ENCODE data around the gene CTU2.

The CTU2 gene

GRCh38 chr16:88685156-88686061 lies 20.9 kb upstream of the CTU2 start:
- Histone ChIP-seq H3K27ac (ENCODE audit: low read depth, low read length) (no peak overlapping the region), H3K4me3 (ENCODE audit: low read length) (peak overlapping the region; percentile 78), H3F3A (ENCODE audit: control insufficient read depth, insufficient read depth) (peaks cover 16% of the 10 kb centered on the region), H3K36me3 (ENCODE audit: control insufficient read depth, low read length) (peaks cover 5% of the 10 kb centered on the region), H3K4me1 (ENCODE audit: control insufficient read depth, low read length) (peaks cover 57% of the 10 kb centered on the region), H3K9me3 (ENCODE audit: control insufficient read depth, insufficient read depth, low read length) (no peaks in the 10 kb centered on the region), H3K27me3 (ENCODE audit: control insufficient read depth, low read length) (peaks cover 8% of the 10 kb centered on the region), H3K9me2 (replicated peaks; ENCODE audit: control insufficient read depth, low read length) (no peaks in the 10 kb centered on the region), H4K20me1 (ENCODE audit: control insufficient read depth, insufficient read depth, low read depth, low read length) (no peaks in the 10 kb centered on the region), H3K4me2 (ENCODE audit: low read length) (peak overlapping the region; percentile 95), H3K79me2 (ENCODE audit: control insufficient read depth, low read length) (no peaks in the 10 kb centered on the region)
- TF ChIP-seq EZH2phosphoT487 (IDR thresholded peaks at IDR 0.05; ENCODE audit: borderline replicate concordance, low read length) (no peak), CTCF (IDR thresholded peaks at IDR 0.05; ENCODE audit: low read depth, low read length, poor library complexity, severe bottlenecking) (peak; percentile 98)

- H3K4me2 ChIP-seq (ENCODE audit: low read length), result peak overlapping the region; percentile 95
- H3K27me3 ChIP-seq (ENCODE audit: control insufficient read depth, low read length), result peaks cover 8% of the 10 kb centered on the region
- no peaks in the 10 kb centered on the region for H4K20me1 ChIP-seq (ENCODE audit: control insufficient read depth, insufficient read depth, low read depth, low read length)
- TF ChIP-seq CTCF (IDR thresholded peaks at IDR 0.05; ENCODE audit: low read depth, low read length, poor library complexity, severe bottlenecking) (no peak), EZH2phosphoT487 (IDR thresholded peaks at IDR 0.05; ENCODE audit: borderline replicate concordance, low read length) (no peak)
- peaks cover 51% of the 10 kb centered on the region for H3K4me1 ChIP-seq (ENCODE audit: control insufficient read depth, low read length)
- no peaks in the 10 kb centered on the region for H3K9me2 ChIP-seq (replicated peaks; ENCODE audit: control insufficient read depth, low read length)
- H3K27ac ChIP-seq (ENCODE audit: low read depth, low read length), result no peak overlapping the region
- no peaks in the 10 kb centered on the region for H3K79me2 ChIP-seq (ENCODE audit: control insufficient read depth, low read length)
- peak overlapping the region; percentile 78 for H3K4me3 ChIP-seq (ENCODE audit: low read length)
- no peaks in the 10 kb centered on the region for H3K9me3 ChIP-seq (ENCODE audit: control insufficient read depth, insufficient read depth, low read length)
- H3K36me3 ChIP-seq (ENCODE audit: control insufficient read depth, low read length), result no peaks in the 10 kb centered on the region
- peaks cover 11% of the 10 kb centered on the region; the same call in 1 of the 2 replicates for H3F3A ChIP-seq (ENCODE audit: control insufficient read depth, insufficient read depth)
Measured at GRCh38 chr16:88686062-88686438, 20.3 kb upstream of the CTU2 start.

GRCh38 chr16:88686439-88687253 lies 19.7 kb upstream of the CTU2 start, which contains the start of gene SNAI3:
TSS of gene SNAI3 (minus strand) at chr16:88686507. CDS start at chr16:88686406, 101 bp downstream.
- H3K4me1 ChIP-seq (ENCODE audit: control insufficient read depth, low read length), result peaks cover 46% of the 10 kb centered on the region
- peak within 1 kb of the TSS; percentile 78 for H3K4me3 ChIP-seq (ENCODE audit: low read length)
- no peaks in the 10 kb centered on the region for H3K36me3 ChIP-seq (ENCODE audit: control insufficient read depth, low read length)
- H3K9me3 ChIP-seq (ENCODE audit: control insufficient read depth, insufficient read depth, low read length), result no peaks in the 10 kb centered on the region
- H3F3A ChIP-seq (ENCODE audit: control insufficient read depth, insufficient read depth), result peaks cover 7% of the 10 kb centered on the region; the same call in 1 of the 2 replicates
- TF ChIP-seq EZH2phosphoT487 (IDR thresholded peaks at IDR 0.05; ENCODE audit: borderline replicate concordance, low read length) (no peak), CTCF (IDR thresholded peaks at IDR 0.05; ENCODE audit: low read depth, low read length, poor library complexity, severe bottlenecking) (no peak)
- H3K79me2 ChIP-seq (ENCODE audit: control insufficient read depth, low read length), result no peaks in the 10 kb centered on the region
- no peaks in the 10 kb centered on the region for H3K9me2 ChIP-seq (replicated peaks; ENCODE audit: control insufficient read depth, low read length)
- peak within 1 kb of the TSS; percentile 95 for H3K4me2 ChIP-seq (ENCODE audit: low read length)
- H3K27ac ChIP-seq (ENCODE audit: low read depth, low read length), result no peak within 1 kb of the TSS
- H3K27me3 ChIP-seq (ENCODE audit: control insufficient read depth, low read length), result peaks cover 8% of the 10 kb centered on the region
- no peaks in the 10 kb centered on the region for H4K20me1 ChIP-seq (ENCODE audit: control insufficient read depth, insufficient read depth, low read depth, low read length)
